GM23338 (cell line): Measurements from ENCODE around the gene SEL1L3. TPM values are rescaled to one million over a fixed set of nuclear protein-coding genes. Genes with fewer than 3 reads are reported as not detected.

Experiments used
- ATAC-seq: fragments of 200-7000 bp; cut with Tn5 transposase; 3 replicates; pipeline ENCODE4 v1.9.1; 2020
- DNase-seq: peaks from one replicate; pipeline ENCODE4 v3.0.0-alpha.2; 2015; ENCODE audit warnings: low spot score
- H2AFZ ChIP-seq: fragments of 200-600 bp; sonication (generic); 2 replicates; pipeline ENCODE4 v1.8.0; 2016; ENCODE audit warnings: antibody characterized with exemption, mild to moderate bottlenecking, moderate library complexity
- H3F3A ChIP-seq: fragments of 200-600 bp; sonication (generic); replicated peaks from 2 replicates; pipeline ENCODE4 v1.8.0; 2017; ENCODE audit warnings: antibody characterized with exemption, mixed run types, low read depth
- H3K27ac ChIP-seq: fragments of 200-600 bp; sonication (generic); 2 replicates; pipeline ENCODE4 v1.6.1; 2016; ENCODE audit warnings: low read depth
- H3K27me3 ChIP-seq: fragments of 200-600 bp; sonication (generic); 2 replicates; pipeline ENCODE4 v1.8.0; 2016; ENCODE audit warnings: mild to moderate bottlenecking, mixed run types, moderate library complexity; ENCODE audit not compliant: insufficient read depth
- H3K36me3 ChIP-seq: fragments of 200-600 bp; sonication (generic); 2 replicates; pipeline ENCODE4 v1.8.0; 2016; ENCODE audit warnings: mild to moderate bottlenecking; ENCODE audit not compliant: insufficient read depth
- H3K4me1 ChIP-seq: fragments of 200-600 bp; sonication (generic); 2 replicates; pipeline ENCODE4 v1.8.0; 2016; ENCODE audit warnings: mild to moderate bottlenecking, moderate library complexity; ENCODE audit not compliant: insufficient read depth
- H3K4me2 ChIP-seq: fragments of 200-600 bp; sonication (generic); 2 replicates; pipeline ENCODE4 v1.7.1; 2017; ENCODE audit warnings: mixed run types
- H3K4me3 ChIP-seq: fragments of 200-600 bp; sonication (generic); 2 replicates; pipeline ENCODE4 v1.6.1; 2016; ENCODE audit warnings: mixed run types
- H3K79me2 ChIP-seq: fragments of 200-600 bp; sonication (generic); replicated peaks from 2 replicates; pipeline ENCODE4 v1.8.0; 2017; ENCODE audit warnings: mild to moderate bottlenecking; ENCODE audit not compliant: insufficient read depth
- H3K9me2 ChIP-seq: fragments of 200-600 bp; sonication (generic); 2 replicates; pipeline ENCODE4 v1.8.0; 2017; ENCODE audit not compliant: insufficient read depth
- H4K20me1 ChIP-seq: fragments of 200-600 bp; sonication (generic); replicated peaks from 2 replicates; pipeline ENCODE4 v1.8.0; 2017; ENCODE audit warnings: mild to moderate bottlenecking; ENCODE audit not compliant: insufficient read depth
- H3K27ac Mint-ChIP-seq: 2 replicates; pipeline ENCODE4 v1.8.0; 2020; ENCODE audit warnings: inconsistent platforms, mild to moderate bottlenecking, moderate library complexity, mixed read lengths
- H3K27me3 Mint-ChIP-seq: 3 replicates; pipeline ENCODE4 v1.8.0; 2022; ENCODE audit warnings: low read depth, mild to moderate bottlenecking, moderate library complexity, mixed read lengths, inconsistent platforms; ENCODE audit not compliant: insufficient read depth, poor library complexity
- H3K36me3 Mint-ChIP-seq: 3 replicates; pipeline ENCODE4 v1.8.0; 2021; ENCODE audit warnings: low read depth, mild to moderate bottlenecking, inconsistent platforms, moderate library complexity, mixed read lengths
- H3K4me1 Mint-ChIP-seq: 3 replicates; pipeline ENCODE4 v1.8.0; 2020; ENCODE audit warnings: mild to moderate bottlenecking, inconsistent platforms, mixed read lengths
- H3K4me3 Mint-ChIP-seq: 3 replicates; pipeline ENCODE4 v1.8.0; 2021; ENCODE audit warnings: moderate library complexity, mild to moderate bottlenecking, inconsistent platforms, mixed read lengths
- H3K9me3 Mint-ChIP-seq: 3 replicates; pipeline ENCODE4 v1.8.0; 2020; ENCODE audit warnings: moderate library complexity, mild to moderate bottlenecking, inconsistent platforms, mixed read lengths
- EZH2 ChIP-seq: fragments of 200-600 bp; sonication (generic); IDR thresholded peaks from one replicate; pipeline ENCODE4 v1.8.0; 2017; ENCODE audit warnings: antibody characterized with exemption, mild to moderate bottlenecking, low read depth; ENCODE audit not compliant: unreplicated experiment
- EZH2phosphoT487 ChIP-seq: fragments of 200-600 bp; sonication (generic); IDR thresholded peaks from one replicate; pipeline ENCODE4 v1.8.1; 2018; ENCODE audit warnings: antibody characterized with exemption; ENCODE audit not compliant: unreplicated experiment
- NANOG ChIP-seq: IDR thresholded peaks from 2 replicates; pipeline ENCODE4 v1.6.1; 2016; ENCODE audit warnings: antibody characterized with exemption, borderline replicate concordance
- POLR2AphosphoS5 ChIP-seq: IDR thresholded peaks from 2 replicates; pipeline ENCODE4 v1.6.1; 2016; ENCODE audit warnings: antibody characterized with exemption, low read depth
- STAT1 ChIP-seq: IDR thresholded peaks from one replicate; pipeline ENCODE4 v1.6.1; 2016; ENCODE audit warnings: antibody characterized with exemption; ENCODE audit not compliant: unreplicated experiment
- ZNF331 ChIP-seq: fragments of 250-450 bp; sonication (Bioruptor Pico); IDR thresholded peaks from 2 replicates; pipeline ENCODE4 v1.5.0; 2020; ENCODE audit warnings: low read depth, mild to moderate bottlenecking, moderate library complexity
- polyA plus RNA-seq: library from polyadenylated mRNA; unstranded; fragments of >200 nt; fragmentation: Nextera tagmentation; extraction: Ambion mirVana; gene quantifications from 2 replicates; pipeline ENCODE4 v1.2.1, GENCODE V29; 2016
- total RNA-seq: library from RNA; depleted of rRNA; stranded (reverse); fragments of >200 nt; shearing (Covaris generic); gene quantifications from 2 replicates; pipeline ENCODE4 v1.2.3, GENCODE V29; 2014
- TF ChIP-seq, protein P1 (sequence below): fragments of 250-450 bp; sonication (Bioruptor Pico); IDR thresholded peaks from 2 replicates; pipeline ENCODE4 v1.5.0; 2020; ENCODE audit warnings: mild to moderate bottlenecking, moderate library complexity
- TF ChIP-seq, protein P2 (sequence below): IDR thresholded peaks from one replicate; pipeline ENCODE4 v1.6.1; 2018; ENCODE audit warnings: antibody characterized with exemption; ENCODE audit not compliant: unreplicated experiment
- TF ChIP-seq, protein P3 (sequence below), 2 experiments: fragments of 200-600 bp in 1 of 2; sonication (generic) in 1 of 2; conservative IDR thresholded peaks; 2 replicates each; pipeline versions ENCODE4 v1.5.1 to v1.6.1; 2016 to 2017; ENCODE audit warnings: antibody characterized with exemption in 2 of 2, low read depth in 2 of 2, mild to moderate bottlenecking in 2 of 2, moderate library complexity in 1 of 2

The SEL1L3 gene
- total and polyA plus RNA-seq, 2 experiments from 2014 or later: 17.1 to 61.7 TPM

DNA sequence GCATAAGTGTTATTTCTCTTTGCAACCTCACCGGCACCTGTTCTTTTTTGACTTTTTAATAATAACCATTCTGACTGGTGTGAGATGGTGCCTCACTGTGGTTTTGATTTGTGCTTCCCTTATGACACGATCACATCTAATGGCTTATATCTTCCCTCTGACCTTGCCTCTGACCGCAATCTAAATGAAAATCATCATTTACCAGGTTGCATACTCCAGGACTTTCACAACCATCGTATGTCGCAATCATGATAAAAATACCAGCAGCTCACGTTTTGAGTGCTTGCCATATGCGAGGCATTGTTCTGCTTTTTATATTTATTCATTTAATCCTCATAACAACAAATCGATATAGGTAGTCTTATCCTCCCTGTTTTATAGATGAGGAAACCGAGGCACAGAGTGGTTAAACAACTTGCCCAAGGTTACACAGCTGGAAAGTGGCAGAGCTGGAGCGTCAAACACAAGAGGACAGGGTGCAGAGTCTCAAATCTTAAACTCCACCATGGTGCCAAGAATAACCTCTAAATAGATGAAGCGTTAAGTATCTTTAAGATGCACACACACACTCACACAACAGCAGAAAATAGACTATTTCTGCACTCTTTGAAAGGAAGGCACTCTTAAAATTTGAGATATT lies 102.2 kb downstream of the SEL1L3 start:
- no peaks in the 10 kb centered on the region for H3K4me1 Mint-ChIP-seq
- Histone ChIP-seq H3K27ac (no peak overlapping the region), H3K9me2 (no peaks in the 10 kb centered on the region), H2AFZ (no peak overlapping the region), H3K4me1 (no peaks in the 10 kb centered on the region), H3K79me2 (no peaks in the 10 kb centered on the region), H3K4me2 (no peak overlapping the region), H3F3A (0 out of 2 replicates have a peak, but pooled peaks cover 6% of the 10 kb centered on the region), H4K20me1 (no peaks in the 10 kb centered on the region), H3K36me3 (peaks cover 22% of the 10 kb centered on the region), H3K4me3 (no peak overlapping the region), H3K27me3 (no peaks in the 10 kb centered on the region)
- H3K27ac Mint-ChIP-seq: no peak overlapping the region
- H3K27me3 Mint-ChIP-seq: peaks cover 2% of the 10 kb centered on the region
- ATAC-seq (no peak), DNase-seq (no peak)
- H3K36me3 Mint-ChIP-seq: peaks cover 71% of the 10 kb centered on the region
- no peak overlapping the region for H3K4me3 Mint-ChIP-seq
- no peak for TF ChIP-seq EZH2phosphoT487
- TF ChIP-seq POLR2AphosphoS5: no peak
- TF ChIP-seq STAT1: no peak
- TF ChIP-seq NANOG: no peak
- TF ChIP-seq, protein P1, sequence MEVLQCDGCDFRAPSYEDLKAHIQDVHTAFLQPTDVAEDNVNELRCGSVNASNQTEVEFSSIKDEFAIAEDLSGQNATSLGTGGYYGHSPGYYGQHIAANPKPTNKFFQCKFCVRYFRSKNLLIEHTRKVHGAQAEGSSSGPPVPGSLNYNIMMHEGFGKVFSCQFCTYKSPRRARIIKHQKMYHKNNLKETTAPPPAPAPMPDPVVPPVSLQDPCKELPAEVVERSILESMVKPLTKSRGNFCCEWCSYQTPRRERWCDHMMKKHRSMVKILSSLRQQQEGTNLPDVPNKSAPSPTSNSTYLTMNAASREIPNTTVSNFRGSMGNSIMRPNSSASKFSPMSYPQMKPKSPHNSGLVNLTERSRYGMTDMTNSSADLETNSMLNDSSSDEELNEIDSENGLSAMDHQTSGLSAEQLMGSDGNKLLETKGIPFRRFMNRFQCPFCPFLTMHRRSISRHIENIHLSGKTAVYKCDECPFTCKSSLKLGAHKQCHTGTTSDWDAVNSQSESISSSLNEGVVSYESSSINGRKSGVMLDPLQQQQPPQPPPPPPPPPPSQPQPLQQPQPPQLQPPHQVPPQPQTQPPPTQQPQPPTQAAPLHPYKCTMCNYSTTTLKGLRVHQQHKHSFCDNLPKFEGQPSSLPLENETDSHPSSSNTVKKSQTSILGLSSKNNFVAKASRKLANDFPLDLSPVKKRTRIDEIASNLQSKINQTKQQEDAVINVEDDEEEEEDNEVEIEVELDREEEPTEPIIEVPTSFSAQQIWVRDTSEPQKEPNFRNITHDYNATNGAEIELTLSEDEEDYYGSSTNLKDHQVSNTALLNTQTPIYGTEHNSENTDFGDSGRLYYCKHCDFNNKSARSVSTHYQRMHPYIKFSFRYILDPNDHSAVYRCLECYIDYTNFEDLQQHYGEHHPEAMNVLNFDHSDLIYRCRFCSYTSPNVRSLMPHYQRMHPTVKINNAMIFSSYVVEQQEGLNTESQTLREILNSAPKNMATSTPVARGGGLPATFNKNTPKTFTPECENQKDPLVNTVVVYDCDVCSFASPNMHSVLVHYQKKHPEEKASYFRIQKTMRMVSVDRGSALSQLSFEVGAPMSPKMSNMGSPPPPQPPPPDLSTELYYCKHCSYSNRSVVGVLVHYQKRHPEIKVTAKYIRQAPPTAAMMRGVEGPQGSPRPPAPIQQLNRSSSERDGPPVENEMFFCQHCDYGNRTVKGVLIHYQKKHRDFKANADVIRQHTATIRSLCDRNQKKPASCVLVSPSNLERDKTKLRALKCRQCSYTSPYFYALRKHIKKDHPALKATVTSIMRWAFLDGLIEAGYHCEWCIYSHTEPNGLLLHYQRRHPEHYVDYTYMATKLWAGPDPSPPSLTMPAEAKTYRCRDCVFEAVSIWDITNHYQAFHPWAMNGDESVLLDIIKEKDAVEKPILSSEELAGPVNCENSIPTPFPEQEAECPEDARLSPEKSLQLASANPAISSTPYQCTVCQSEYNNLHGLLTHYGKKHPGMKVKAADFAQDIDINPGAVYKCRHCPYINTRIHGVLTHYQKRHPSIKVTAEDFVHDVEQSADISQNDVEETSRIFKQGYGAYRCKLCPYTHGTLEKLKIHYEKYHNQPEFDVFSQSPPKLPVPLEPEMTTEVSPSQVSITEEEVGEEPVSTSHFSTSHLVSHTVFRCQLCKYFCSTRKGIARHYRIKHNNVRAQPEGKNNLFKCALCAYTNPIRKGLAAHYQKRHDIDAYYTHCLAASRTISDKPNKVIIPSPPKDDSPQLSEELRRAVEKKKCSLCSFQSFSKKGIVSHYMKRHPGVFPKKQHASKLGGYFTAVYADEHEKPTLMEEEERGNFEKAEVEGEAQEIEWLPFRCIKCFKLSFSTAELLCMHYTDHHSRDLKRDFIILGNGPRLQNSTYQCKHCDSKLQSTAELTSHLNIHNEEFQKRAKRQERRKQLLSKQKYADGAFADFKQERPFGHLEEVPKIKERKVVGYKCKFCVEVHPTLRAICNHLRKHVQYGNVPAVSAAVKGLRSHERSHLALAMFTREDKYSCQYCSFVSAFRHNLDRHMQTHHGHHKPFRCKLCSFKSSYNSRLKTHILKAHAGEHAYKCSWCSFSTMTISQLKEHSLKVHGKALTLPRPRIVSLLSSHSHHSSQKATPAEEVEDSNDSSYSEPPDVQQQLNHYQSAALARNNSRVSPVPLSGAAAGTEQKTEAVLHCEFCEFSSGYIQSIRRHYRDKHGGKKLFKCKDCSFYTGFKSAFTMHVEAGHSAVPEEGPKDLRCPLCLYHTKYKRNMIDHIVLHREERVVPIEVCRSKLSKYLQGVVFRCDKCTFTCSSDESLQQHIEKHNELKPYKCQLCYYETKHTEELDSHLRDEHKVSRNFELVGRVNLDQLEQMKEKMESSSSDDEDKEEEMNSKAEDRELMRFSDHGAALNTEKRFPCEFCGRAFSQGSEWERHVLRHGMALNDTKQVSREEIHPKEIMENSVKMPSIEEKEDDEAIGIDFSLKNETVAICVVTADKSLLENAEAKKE (CRISPR knock-in tag): no peak
- TF ChIP-seq, protein P2, sequence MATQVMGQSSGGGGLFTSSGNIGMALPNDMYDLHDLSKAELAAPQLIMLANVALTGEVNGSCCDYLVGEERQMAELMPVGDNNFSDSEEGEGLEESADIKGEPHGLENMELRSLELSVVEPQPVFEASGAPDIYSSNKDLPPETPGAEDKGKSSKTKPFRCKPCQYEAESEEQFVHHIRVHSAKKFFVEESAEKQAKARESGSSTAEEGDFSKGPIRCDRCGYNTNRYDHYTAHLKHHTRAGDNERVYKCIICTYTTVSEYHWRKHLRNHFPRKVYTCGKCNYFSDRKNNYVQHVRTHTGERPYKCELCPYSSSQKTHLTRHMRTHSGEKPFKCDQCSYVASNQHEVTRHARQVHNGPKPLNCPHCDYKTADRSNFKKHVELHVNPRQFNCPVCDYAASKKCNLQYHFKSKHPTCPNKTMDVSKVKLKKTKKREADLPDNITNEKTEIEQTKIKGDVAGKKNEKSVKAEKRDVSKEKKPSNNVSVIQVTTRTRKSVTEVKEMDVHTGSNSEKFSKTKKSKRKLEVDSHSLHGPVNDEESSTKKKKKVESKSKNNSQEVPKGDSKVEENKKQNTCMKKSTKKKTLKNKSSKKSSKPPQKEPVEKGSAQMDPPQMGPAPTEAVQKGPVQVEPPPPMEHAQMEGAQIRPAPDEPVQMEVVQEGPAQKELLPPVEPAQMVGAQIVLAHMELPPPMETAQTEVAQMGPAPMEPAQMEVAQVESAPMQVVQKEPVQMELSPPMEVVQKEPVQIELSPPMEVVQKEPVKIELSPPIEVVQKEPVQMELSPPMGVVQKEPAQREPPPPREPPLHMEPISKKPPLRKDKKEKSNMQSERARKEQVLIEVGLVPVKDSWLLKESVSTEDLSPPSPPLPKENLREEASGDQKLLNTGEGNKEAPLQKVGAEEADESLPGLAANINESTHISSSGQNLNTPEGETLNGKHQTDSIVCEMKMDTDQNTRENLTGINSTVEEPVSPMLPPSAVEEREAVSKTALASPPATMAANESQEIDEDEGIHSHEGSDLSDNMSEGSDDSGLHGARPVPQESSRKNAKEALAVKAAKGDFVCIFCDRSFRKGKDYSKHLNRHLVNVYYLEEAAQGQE: no peak
- TF ChIP-seq EZH2: no peak
- TF ChIP-seq ZNF331 (CRISPR knock-in tag): no peak
- TF ChIP-seq, protein P3, sequence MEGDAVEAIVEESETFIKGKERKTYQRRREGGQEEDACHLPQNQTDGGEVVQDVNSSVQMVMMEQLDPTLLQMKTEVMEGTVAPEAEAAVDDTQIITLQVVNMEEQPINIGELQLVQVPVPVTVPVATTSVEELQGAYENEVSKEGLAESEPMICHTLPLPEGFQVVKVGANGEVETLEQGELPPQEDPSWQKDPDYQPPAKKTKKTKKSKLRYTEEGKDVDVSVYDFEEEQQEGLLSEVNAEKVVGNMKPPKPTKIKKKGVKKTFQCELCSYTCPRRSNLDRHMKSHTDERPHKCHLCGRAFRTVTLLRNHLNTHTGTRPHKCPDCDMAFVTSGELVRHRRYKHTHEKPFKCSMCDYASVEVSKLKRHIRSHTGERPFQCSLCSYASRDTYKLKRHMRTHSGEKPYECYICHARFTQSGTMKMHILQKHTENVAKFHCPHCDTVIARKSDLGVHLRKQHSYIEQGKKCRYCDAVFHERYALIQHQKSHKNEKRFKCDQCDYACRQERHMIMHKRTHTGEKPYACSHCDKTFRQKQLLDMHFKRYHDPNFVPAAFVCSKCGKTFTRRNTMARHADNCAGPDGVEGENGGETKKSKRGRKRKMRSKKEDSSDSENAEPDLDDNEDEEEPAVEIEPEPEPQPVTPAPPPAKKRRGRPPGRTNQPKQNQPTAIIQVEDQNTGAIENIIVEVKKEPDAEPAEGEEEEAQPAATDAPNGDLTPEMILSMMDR (conservative IDR thresholded peaks at IDR 0.05; ENCODE audit: low read depth in 2 of 2): no peak
- no peaks in the 10 kb centered on the region for H3K9me3 Mint-ChIP-seq
